Pancreas (tissue), 10 donors: ENCODE measurements around the gene WDR11. TPM values are rescaled to one million over a fixed set of nuclear protein-coding genes. Genes with fewer than 3 reads are reported as not detected.

Experiments
- ATAC-seq, 4 donors: fragments of 200-7000 bp; cut with Tn5 transposase; one replicate each; pipeline versions ENCODE4 v1.8.0 to v1.9.1; 2020; ENCODE audit warnings: mild to moderate bottlenecking in 4 of 4, moderate library complexity in 4 of 4
- DNase-seq, 6 donors: peaks; one replicate each; pipeline ENCODE4 v3.0.0-alpha.2; 2020
- FAIRE-seq: peaks from 2 replicates; lab custom pipeline; 2012; peaks lifted over from hg19 to GRCh38; lab: Jason Lieb, UNC
- H3K27ac ChIP-seq, 4 donors: fragments of 200-600 bp; sonication (generic); 1 replicate in 3 of 4; 2 replicates in 1 of 4; pipeline versions ENCODE4 v1.5.0 to v1.8.0; 2020
- H3K27me3 ChIP-seq, 4 donors: fragments of 200-600 bp; one replicate each; pipeline ENCODE4 v1.8.0; 2021
- H3K36me3 ChIP-seq, 3 donors: fragments of 200-600 bp; sonication (generic) in 1 of 3; one replicate each; pipeline versions ENCODE4 v1.5.0 to v1.8.0; 2020 to 2021
- H3K4me1 ChIP-seq, 3 donors: fragments of 200-600 bp; one replicate each; pipeline ENCODE4 v1.8.0; 2021
- H3K4me3 ChIP-seq, 4 donors: fragments of 200-600 bp; sonication (generic) in 2 of 4; one replicate each; pipeline versions ENCODE4 v1.5.0 to v1.8.0; 2020 to 2021
- H3K9me3 ChIP-seq, 4 donors: fragments of 200-600 bp; one replicate each; pipeline ENCODE4 v1.8.0; 2021
- CTCF ChIP-seq, 4 donors: fragments of 200-600 bp; sonication (generic) in 3 of 4; IDR thresholded peaks; one replicate each; pipeline versions ENCODE4 v1.5.0 to v1.8.0; 2021; ENCODE audit warnings: antibody characterized with exemption in 4 of 4
- WGBS, 2 donors: extraction: QIAGEN DNeasy Blood & Tissue Kit; methylation state at CpG; one replicate each; pipeline ENCODE4 v1.1.7; 2013; 5-methylcytosine and 5-hydroxymethylcytosine counted together
- intact Hi-C, 3 donors: fragments of 100-400 bp; cut with DNase I; formaldehyde crosslinking; loops; one replicate each; pipeline versions ENCODE4 v1.11.1 to v1.14.2; 2022
- polyA plus RNA-seq, 2 donors: library from polyadenylated mRNA; stranded (reverse); fragments of 200-250 nt; gene quantifications; one replicate each; pipeline ENCODE4 v1.2.3, GENCODE V29; 2013
- total RNA-seq, 6 donors: library from RNA; stranded (reverse); fragmentation: NEBNext Ultra II Directional in 4 of 6; extraction: Animal tissue kit (Norgen Biotek cat#: 25700) in 4 of 6; gene quantifications; one replicate each; pipeline versions ENCODE4 v1.2.1 to v1.2.4, GENCODE V29; 2021 to 2023
- donor health status: healthy with polysubstance abuse.
- donor health status: DM: no; HTN: no; CAD: no; lungs with moderate emphysema.
- donor health status: DM: no; HTN: no; CAD: no.
- donor health status: control.
- donor health status: control.
- donor health status: Bipolar disorder and iron deficiency.
- donor health status: DM: yes; HTN: yes; CAD: no.
- donor health status: DM: no; HTN: no; CAD: no.
- donor health status: DM: no; HTN: no; CAD: no.
- donor health status: DM: yes; HTN: yes; CAD: no.

WDR11 gene
- total and polyA plus RNA-seq, 8 donors: 14.8 to 30.5 (median 18.3) TPM

DNA sequence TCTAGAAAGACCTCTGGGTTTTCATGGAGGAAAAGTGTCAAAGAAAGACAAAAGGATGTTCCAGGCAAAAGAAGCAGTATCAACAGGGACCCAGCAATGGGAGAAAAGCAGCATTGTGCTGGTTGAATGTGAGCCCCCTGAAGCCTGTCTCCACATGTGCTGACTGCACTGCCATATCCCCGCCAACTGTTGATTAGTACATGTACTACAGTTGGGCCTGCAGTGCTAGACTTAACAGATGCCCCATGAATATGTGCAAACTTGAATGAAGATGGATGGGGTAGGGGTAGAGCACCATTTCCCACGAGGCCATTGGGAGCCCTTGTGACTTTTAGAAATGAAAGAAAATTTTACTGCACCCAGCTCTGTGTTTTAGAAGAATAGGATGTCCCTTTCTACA is 15.6 kb upstream of the WDR11 start:
- H3K27ac ChIP-seq: no peak overlapping the region
- FAIRE-seq (no peak), ATAC-seq (no peak), DNase-seq (no peak)
- H3K9me3 ChIP-seq: no peaks in the 10 kb centered on the region
- 49 to 76% methylated on average over 2 of the region's 2 CpGs for WGBS, 2 donors
- intact Hi-C loops: no loop called here
- no peaks in the 10 kb centered on the region for H3K4me1 ChIP-seq
- no peaks in the 10 kb centered on the region for H3K36me3 ChIP-seq
- H3K27me3 ChIP-seq: peaks cover 0 to 3% (median 0%) of the 10 kb centered on the region in 4 donors
- no peak for TF ChIP-seq CTCF (IDR thresholded peaks at IDR 0.05)
- no peak overlapping the region for H3K4me3 ChIP-seq

DNA sequence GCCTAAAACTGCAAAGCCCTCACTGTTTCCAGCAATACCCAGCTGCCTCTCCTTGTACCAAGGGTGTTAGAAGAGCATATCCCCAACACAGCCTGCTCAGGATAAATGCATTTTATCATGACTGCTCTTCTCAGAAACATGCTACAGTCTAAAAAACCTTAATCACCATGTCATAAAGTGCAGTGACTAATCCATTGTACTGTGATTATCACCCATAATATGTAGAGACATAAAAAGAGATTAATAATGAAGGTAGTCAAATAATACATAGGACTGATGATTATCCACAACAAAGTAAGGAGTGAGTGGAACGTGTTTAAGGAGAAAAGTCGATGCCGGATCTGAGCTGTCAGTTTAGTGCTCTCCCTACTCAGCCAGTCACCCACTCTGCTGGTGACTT is 12.2 kb upstream of the WDR11 start:
- DNase-seq (no peak), FAIRE-seq (no peak), ATAC-seq (no peak)
- peaks cover 0 to 3% (median 0%) of the 10 kb centered on the region in 4 donors for H3K27me3 ChIP-seq
- TF ChIP-seq CTCF (IDR thresholded peaks at IDR 0.05): no peak
- no peaks in the 10 kb centered on the region for H3K36me3 ChIP-seq
- no peaks in the 10 kb centered on the region for H3K4me1 ChIP-seq
- no peak overlapping the region for H3K4me3 ChIP-seq
- no peak overlapping the region for H3K27ac ChIP-seq
- 72 to 90% methylated on average over 3 of the region's 3 CpGs for WGBS, 2 donors
- no peaks in the 10 kb centered on the region for H3K9me3 ChIP-seq
- intact Hi-C loops: no loop called here

DNA sequence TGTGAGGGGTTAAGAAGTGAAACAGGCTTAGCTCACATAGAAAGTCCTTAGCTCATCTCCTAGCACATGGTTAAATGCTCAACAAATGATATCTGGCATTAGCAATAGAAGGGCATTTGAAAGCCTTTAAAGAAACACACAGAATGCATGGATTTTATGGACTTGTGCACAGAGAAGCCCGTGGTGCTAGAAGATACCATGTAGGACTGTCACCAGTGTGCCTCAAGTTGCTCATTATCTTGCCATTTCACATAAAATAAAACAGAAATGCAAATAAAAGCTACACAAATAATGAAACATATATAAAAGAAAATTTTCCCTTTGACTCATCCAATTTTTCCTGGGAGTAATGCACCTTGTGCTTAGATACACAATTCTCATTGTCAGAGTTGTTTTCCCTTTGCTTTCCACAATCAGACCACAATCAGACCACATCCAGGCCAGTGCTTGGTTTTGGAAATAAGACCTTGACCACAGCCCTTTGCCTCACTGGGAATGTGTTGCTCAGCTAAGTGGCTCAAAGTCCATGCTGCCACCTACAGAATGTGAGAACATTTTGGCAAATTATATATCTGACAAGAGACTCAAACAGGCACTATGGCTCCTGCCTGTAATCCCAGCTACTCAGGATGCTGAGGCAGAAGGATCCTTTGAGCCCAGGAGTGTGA is 9.5 kb upstream of the WDR11 start:
- no peaks in the 10 kb centered on the region for H3K27me3 ChIP-seq
- no peaks in the 10 kb centered on the region for H3K36me3 ChIP-seq
- H3K9me3 ChIP-seq: no peaks in the 10 kb centered on the region
- whole genome bisulfite sequencing, 2 donors: 58 to 75% methylated on average over 1 of the region's 1 CpG
- FAIRE-seq: no peak
- H3K27ac ChIP-seq: no peak overlapping the region
- no peak overlapping the region for H3K4me3 ChIP-seq
- intact Hi-C loops: no loop called here
- no peaks in the 10 kb centered on the region for H3K4me1 ChIP-seq
- no peak for TF ChIP-seq CTCF (IDR thresholded peaks at IDR 0.05)
- ATAC-seq: no peak
- DNase-seq: no peak

DNA sequence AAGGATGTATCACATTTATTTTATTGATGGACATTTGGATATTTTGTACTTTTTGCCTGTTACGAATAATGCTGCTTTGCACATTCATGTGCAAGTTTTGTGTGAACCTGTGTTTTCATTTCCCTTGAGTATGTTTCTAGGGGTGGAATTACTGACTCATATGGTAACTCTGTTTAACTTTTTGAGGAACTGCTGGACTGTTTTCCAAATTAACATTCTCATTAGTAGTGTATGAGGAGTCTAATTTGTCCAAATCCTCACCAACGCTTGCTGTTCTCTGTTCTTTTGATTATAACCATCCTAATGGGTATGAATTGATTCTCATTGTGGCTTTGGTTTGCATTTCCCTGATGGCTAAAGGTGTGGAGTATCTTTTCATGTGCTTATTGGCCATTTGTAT is 3.2 kb downstream of the WDR11 start:
- no peak for DNase-seq
- Histone ChIP-seq H3K9me3 (no peaks in the 10 kb centered on the region), H3K27ac (no peak overlapping the region), H3K27me3 (no peaks in the 10 kb centered on the region), H3K4me3 (no peak overlapping the region), H3K36me3 (peaks cover 0 to 9% (median 3%) of the 10 kb centered on the region in 3 donors), H3K4me1 (peaks cover 0 to 10% (median 10%) of the 10 kb centered on the region in 3 donors)
- TF ChIP-seq CTCF (IDR thresholded peaks at IDR 0.05): no peak
- no peak for FAIRE-seq
- 97 to 99% methylated on average over 2 of the region's 2 CpGs for WGBS, 2 donors
- intact Hi-C loops: no loop called here
- ATAC-seq: no peak

- Histone ChIP-seq H3K4me1 (peaks cover 0 to 6% (median 0%) of the 10 kb centered on the region in 3 donors), H3K27ac (no peak overlapping the region), H3K4me3 (no peak overlapping the region), H3K27me3 (no peaks in the 10 kb centered on the region), H3K36me3 (peaks cover 2 to 22% (median 6%) of the 10 kb centered on the region in 3 donors), H3K9me3 (no peaks in the 10 kb centered on the region)
- ATAC-seq (no peak), DNase-seq (no peak), FAIRE-seq (no peak)
- no peak for TF ChIP-seq CTCF (IDR thresholded peaks at IDR 0.05)
- WGBS, 2 donors: 85 to 89% methylated on average over 2 of the region's 2 CpGs
- intact Hi-C loops: no loop called here
Measured at GRCh38 chr10:120861178-120861855, 10.2 kb downstream of the WDR11 start.
